Measurements from ENCODE around the gene CD300LF. TPM values are rescaled to one million over a fixed set of nuclear protein-coding genes. Genes with fewer than 3 reads are reported as not detected.

The CD300LF gene
- total and polyA plus RNA-seq, 10 of the 15 experiments (the other 5 are each of a cell fraction or from before 2014, with no cell fraction given): 0.15 TPM; not detected in 9

- TF ChIP-seq RAD21 (IDR thresholded peaks at IDR 0.05; ENCODE audit: insufficient read depth, low read depth, low read length) (no peak), BMI1 (IDR thresholded peaks at IDR 0.05; ENCODE audit: borderline replicate concordance) (no peak), SMARCA5 (IDR thresholded peaks at IDR 0.05) (no peak), JUND (IDR thresholded peaks at IDR 0.05; ENCODE audit: low read depth, low read length) (no peak), IRF3 (IDR thresholded peaks at IDR 0.05) (no peak), TAF1 (IDR thresholded peaks at IDR 0.05; ENCODE audit: borderline replicate concordance, low read depth, low read length) (no peak), SPI1 (IDR thresholded peaks at IDR 0.05; ENCODE audit: borderline replicate concordance, insufficient read depth, low read depth, low read length) (no peak), CHD1 (IDR thresholded peaks at IDR 0.05; ENCODE audit: low read depth, low read length) (no peak), TARDBP (IDR thresholded peaks at IDR 0.05; ENCODE audit: borderline replicate concordance) (no peak), ZNF24 (IDR thresholded peaks at IDR 0.05) (no peak), NRF1 (conservative IDR thresholded peaks at IDR 0.05; ENCODE audit: low read depth, low read length) (no peak), SREBF1 (IDR thresholded peaks at IDR 0.05; ENCODE audit: low read length) (no peak), CTCF (IDR thresholded peaks at IDR 0.05 in 2 of 3, conservative IDR thresholded peaks at IDR 0.05 in 1 of 3; ENCODE audit: control insufficient read depth in 2 of 3, extremely low read depth in 1 of 3, insufficient read depth in 1 of 3, low read depth in 3 of 3, low read length in 3 of 3) (no peak), WRNIP1 (IDR thresholded peaks at IDR 0.05; ENCODE audit: borderline replicate concordance, low read depth, low read length) (no peak)
These were observed 22.3 kb downstream of the CD300LF start (continued) for GRCh38 chr17:74690409-74690825.
